ENCODE data around the gene MAN1C1. TPM values are rescaled to one million over a fixed set of nuclear protein-coding genes. Genes with fewer than 3 reads are reported as not detected.

MAN1C1 gene
- total and polyA plus RNA-seq, 9 of the 15 experiments (the other 6 are each of a cell fraction or from before 2014, with no cell fraction given): 0.04 to 0.44 (median 0.10) TPM; not detected in 3

- TF ChIP-seq UBTF (IDR thresholded peaks at IDR 0.05; ENCODE audit: borderline replicate concordance in 1 of 2, low read depth in 2 of 2, low read length in 2 of 2) (peak in 1 of 2 experiments; percentile 68; a peak in 1 of 4 replicates), ETS2 (tag; IDR thresholded peaks at IDR 0.05; ENCODE audit: borderline replicate concordance, poor library complexity, severe bottlenecking) (no peak), ZBTB49 (CRISPR knock-in tag; IDR thresholded peaks at IDR 0.05; ENCODE audit: borderline replicate concordance) (no peak), ZNF174 (CRISPR knock-in tag; IDR thresholded peaks at IDR 0.05) (no peak), BDP1 (IDR thresholded peaks at IDR 0.05; ENCODE audit: insufficient read depth, insufficient read length) (no peak), ZNF77 (CRISPR knock-in tag; IDR thresholded peaks at IDR 0.05) (no peak), MAZ (CRISPR knock-in tag; conservative IDR thresholded peaks at IDR 0.05 in 1 of 2, IDR thresholded peaks at IDR 0.05 in 1 of 2) (peak; percentile 78 to 90; a peak in 3 of 4 replicates), ZNF217 (CRISPR knock-in tag; IDR thresholded peaks at IDR 0.05) (no peak), RFX7 (CRISPR knock-in tag; IDR thresholded peaks at IDR 0.05) (no peak), ZNF143 (CRISPR knock-in tag; IDR thresholded peaks at IDR 0.05) (no peak), HDAC3 (IDR thresholded peaks at IDR 0.05; ENCODE audit: borderline replicate concordance, partially characterized antibody) (no peak), SMAD3 (CRISPR knock-in tag; conservative IDR thresholded peaks at IDR 0.05) (no peak), ZNF655 (CRISPR knock-in tag; IDR thresholded peaks at IDR 0.05) (no peak), MTA2 (IDR thresholded peaks at IDR 0.05; ENCODE audit: low read depth) (no peak), MCM7 (IDR thresholded peaks at IDR 0.05) (no peak), DNMT1 (IDR thresholded peaks at IDR 0.05) (no peak), KLF10 (CRISPR knock-in tag; IDR thresholded peaks at IDR 0.05) (no peak), TAF15 (IDR thresholded peaks at IDR 0.05; ENCODE audit: low read depth, low read length) (no peak), HOXB6 (CRISPR knock-in tag; IDR thresholded peaks at IDR 0.05; ENCODE audit: borderline replicate concordance) (no peak), ADNP (tag; IDR thresholded peaks at IDR 0.05) (no peak), CREB1 (IDR thresholded peaks at IDR 0.05) (no peak), CREB1 (CRISPR knock-in tag; IDR thresholded peaks at IDR 0.05) (no peak), ARNT (IDR thresholded peaks at IDR 0.05) (no peak)
Measured at GRCh38 chr1:25616095-25616986, at the start of gene MAN1C1 (continued).
